Stomach (tissue), 9 donors: ENCODE results near the gene ADRM1. TPM values are rescaled to one million over a fixed set of nuclear protein-coding genes. Genes with fewer than 3 reads are reported as not detected.

Experiments
- DNase-seq, 2 donors: peaks; one replicate each; pipeline versions ENCODE4 v3.0.0 to v3.0.0-alpha.2; 2013 to 2019
- H3K27ac ChIP-seq, 5 donors: fragments of 200-600 bp in 4 of 5; sonication (generic) in 4 of 5; one replicate each; pipeline ENCODE4 v1.5.1; 2013 to 2019; ENCODE audit warnings: mild to moderate bottlenecking in 1 of 5, moderate library complexity in 1 of 5
- H3K27me3 ChIP-seq, 3 donors: fragments of 200-600 bp; sonication (generic); one replicate each; pipeline ENCODE4 v1.5.1; 2017 to 2019; ENCODE audit warnings: mixed run types in 1 of 3
- H3K36me3 ChIP-seq, 4 donors: fragments of 200-600 bp; sonication (generic); 1 replicate in 3 of 4; 2 replicates in 1 of 4; pipeline ENCODE4 v1.5.1; 2016 to 2019
- H3K4me1 ChIP-seq, 4 donors: fragments of 200-600 bp; sonication (generic); one replicate each; pipeline ENCODE4 v1.5.1; 2016 to 2019
- H3K4me3 ChIP-seq, 4 donors: fragments of 200-600 bp; sonication (generic) in 3 of 4; one replicate each; pipeline ENCODE4 v1.5.1; 2016 to 2019; ENCODE audit warnings: mild to moderate bottlenecking in 1 of 4
- H3K9me3 ChIP-seq, 4 donors: fragments of 200-600 bp; sonication (generic); one replicate each; pipeline ENCODE4 v1.5.1; 2016 to 2019
- EP300 ChIP-seq: sonication (generic); formaldehyde crosslinking; IDR thresholded peaks from one replicate; pipeline ENCODE4 v1.6.1; 2017; ENCODE audit warnings: antibody characterized with exemption
- POLR2A ChIP-seq, 4 donors: fragments of 450-650 bp; IDR thresholded peaks; one replicate each; pipeline ENCODE4 v1.6.1; 2016; ENCODE audit warnings: antibody characterized with exemption in 4 of 4, control low read depth in 2 of 4, mild to moderate bottlenecking in 1 of 4, moderate library complexity in 1 of 4
- POLR2AphosphoS5 ChIP-seq, 3 donors: sonication (generic); formaldehyde crosslinking; IDR thresholded peaks; one replicate each; pipeline ENCODE4 v1.6.1; 2016; ENCODE audit warnings: antibody characterized with exemption in 3 of 3
- WGBS, 5 donors: extraction: QIAGEN DNeasy Blood & Tissue Kit in 3 of 5; methylation state at CpG; one replicate each; pipeline versions ENCODE4 v1.1.5 to v1.1.7; 2013 to 2018; 5-methylcytosine and 5-hydroxymethylcytosine counted together
- intact Hi-C: fragments of 100-400 bp; cut with DNase I; formaldehyde crosslinking; loops from one replicate; pipeline ENCODE4 v1.15.1; 2023; ENCODE audit warnings: low total_unique reads
- polyA plus RNA-seq, 3 donors: library from polyadenylated mRNA; stranded (reverse); fragments of 200-250 nt; gene quantifications; one replicate each; pipeline ENCODE4 v1.2.3, GENCODE V29; 2013
- total RNA-seq, 5 donors: library from RNA; depleted of rRNA; stranded (reverse); fragments of >200 nt; gene quantifications; one replicate each; pipeline versions ENCODE4 v1.1.0 to v1.2.3, GENCODE V29; 2014 to 2016
- TF ChIP-seq, protein P1 (sequence below), 7 experiments: fragments of 450-650 bp in 4 of 7; fragments of 200-600 bp in 3 of 7; sonication (generic) in 3 of 7; IDR thresholded peaks; one replicate each; pipeline ENCODE4 v1.5.1; 2016 to 2019; ENCODE audit warnings: antibody characterized with exemption in 7 of 7, control low read depth in 2 of 7, mild to moderate bottlenecking in 1 of 7
- donor health status: healthy with polysubstance abuse.
- donor health status: Bipolar disorder and iron deficiency.
- donor health status: healthy.

Gene ADRM1
- total and polyA plus RNA-seq, 8 donors, result 42.0 to 130 (median 83.7) TPM

DNA sequence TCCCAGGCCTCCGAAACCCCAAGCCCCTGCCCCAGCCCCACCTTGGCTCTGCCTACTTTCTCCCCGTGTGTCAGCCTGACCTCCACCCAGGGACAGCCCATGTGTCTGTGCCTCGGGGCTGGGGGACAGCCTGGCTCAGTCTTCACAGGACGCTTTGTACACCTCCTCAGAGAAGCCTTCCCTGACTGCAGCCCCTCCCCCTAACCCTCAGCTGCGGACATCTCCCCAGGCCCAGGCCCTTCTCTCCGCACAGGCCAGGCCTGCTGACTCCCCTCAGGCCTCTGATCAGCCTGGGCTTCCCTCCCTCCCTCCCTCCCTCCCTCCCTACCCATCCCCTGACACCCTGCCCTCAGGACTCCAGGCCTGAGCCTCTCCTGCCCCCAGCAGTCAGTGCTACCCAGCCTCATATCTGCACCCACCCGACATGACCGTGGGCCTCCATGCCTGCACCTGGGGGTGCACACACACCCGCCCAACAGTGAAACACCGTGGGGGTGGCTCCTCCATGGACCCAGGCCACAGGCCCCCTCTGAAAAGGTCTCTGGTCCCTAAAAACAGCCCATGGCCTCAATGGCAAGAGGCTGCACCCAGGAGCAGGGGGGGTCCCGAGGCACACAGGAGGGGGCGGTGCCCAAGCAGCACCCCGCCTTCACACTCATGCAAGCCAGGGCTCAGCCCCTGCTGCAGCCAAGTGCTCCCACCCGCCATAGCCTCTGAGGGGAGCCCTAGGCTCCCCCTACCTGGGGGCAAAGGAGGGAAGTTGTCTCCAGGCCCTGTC is 51.4 kb downstream of the ADRM1 start:
- Histone ChIP-seq H3K36me3 (peaks cover 18 to 33% (median 28%) of the 10 kb centered on the region in 4 donors), H3K4me3 (no peak overlapping the region), H3K9me3 (no peaks in the 10 kb centered on the region), H3K27me3 (peaks cover 0 to 3% (median 0%) of the 10 kb centered on the region in 3 donors), H3K4me1 (peaks cover 59 to 86% (median 69%) of the 10 kb centered on the region in 4 donors), H3K27ac (peak overlapping the region in 3 of 5 donors; percentile 86 to 91 (median 90))
- DNase-seq, result no peak
- WGBS, 5 donors, result 66 to 88% (median 77%) methylated on average over 8 to 14 of the region's 14 CpGs
- intact Hi-C loops, result no loop called here
- no peak for TF ChIP-seq POLR2A (IDR thresholded peaks at IDR 0.05)
- TF ChIP-seq EP300, result no peak
- TF ChIP-seq, protein P1, sequence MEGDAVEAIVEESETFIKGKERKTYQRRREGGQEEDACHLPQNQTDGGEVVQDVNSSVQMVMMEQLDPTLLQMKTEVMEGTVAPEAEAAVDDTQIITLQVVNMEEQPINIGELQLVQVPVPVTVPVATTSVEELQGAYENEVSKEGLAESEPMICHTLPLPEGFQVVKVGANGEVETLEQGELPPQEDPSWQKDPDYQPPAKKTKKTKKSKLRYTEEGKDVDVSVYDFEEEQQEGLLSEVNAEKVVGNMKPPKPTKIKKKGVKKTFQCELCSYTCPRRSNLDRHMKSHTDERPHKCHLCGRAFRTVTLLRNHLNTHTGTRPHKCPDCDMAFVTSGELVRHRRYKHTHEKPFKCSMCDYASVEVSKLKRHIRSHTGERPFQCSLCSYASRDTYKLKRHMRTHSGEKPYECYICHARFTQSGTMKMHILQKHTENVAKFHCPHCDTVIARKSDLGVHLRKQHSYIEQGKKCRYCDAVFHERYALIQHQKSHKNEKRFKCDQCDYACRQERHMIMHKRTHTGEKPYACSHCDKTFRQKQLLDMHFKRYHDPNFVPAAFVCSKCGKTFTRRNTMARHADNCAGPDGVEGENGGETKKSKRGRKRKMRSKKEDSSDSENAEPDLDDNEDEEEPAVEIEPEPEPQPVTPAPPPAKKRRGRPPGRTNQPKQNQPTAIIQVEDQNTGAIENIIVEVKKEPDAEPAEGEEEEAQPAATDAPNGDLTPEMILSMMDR (IDR thresholded peaks at IDR 0.05), result no peak
- TF ChIP-seq POLR2AphosphoS5 (IDR thresholded peaks at IDR 0.05), result no peak

DNA sequence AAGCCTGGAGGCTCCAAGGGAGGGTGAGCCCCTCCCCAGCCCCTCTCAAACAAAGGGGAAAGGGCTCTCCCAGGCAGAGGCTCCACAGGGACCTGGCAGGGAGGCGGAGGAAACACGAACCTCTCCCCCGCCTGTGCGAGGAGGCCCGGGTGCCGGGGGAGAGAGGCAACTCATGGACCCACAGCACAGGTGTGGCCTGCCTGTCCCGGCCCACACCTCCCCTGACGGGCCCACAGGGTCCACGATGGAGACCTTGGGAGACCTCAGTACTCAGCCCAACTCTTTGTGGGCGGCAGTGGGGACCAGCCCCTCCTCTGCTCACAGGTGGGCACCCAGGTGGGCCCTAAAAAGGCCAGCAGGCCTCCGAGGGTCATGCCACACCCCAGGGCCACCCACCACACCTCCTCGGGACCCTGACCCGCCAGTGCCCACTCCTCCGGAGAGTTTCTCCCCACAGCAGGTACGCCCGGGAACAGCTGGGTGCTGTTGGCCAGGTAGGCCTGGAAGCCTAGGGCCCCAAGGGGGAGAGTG is 52.1 kb downstream of the ADRM1 start:
- 59 to 76% (median 71%) methylated on average over 5 to 16 of the region's 16 CpGs for WGBS, 5 donors
- DNase-seq, result no peak
- H3K36me3 ChIP-seq, result peaks cover 18 to 31% (median 27%) of the 10 kb centered on the region in 4 donors

DNA sequence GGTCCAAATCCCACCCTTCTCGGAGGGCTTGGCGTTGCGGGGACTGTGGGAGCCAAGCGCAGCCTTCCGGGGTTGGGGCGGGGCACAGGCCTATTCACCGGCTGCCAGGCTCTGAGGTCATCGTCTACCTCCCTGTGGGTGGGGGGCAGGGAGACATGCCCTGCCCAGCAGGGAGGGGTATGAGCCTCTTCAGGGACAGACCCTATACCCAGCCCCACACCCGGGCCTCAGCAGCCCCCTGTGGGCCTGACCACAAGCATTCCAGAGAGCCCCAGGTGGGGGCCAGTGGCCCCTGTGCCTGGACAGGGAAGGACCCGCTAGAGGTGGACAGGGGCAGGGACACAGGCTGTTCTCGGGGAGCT is 52.7 kb downstream of the ADRM1 start:
- H3K36me3 ChIP-seq, result peaks cover 17 to 24% (median 23%) of the 10 kb centered on the region in 4 donors
- no peaks in the 10 kb centered on the region for H3K9me3 ChIP-seq
- H3K27ac ChIP-seq, result peak overlapping the region; percentile 41 to 91 (median 86)
- intact Hi-C loops, result no loop called here
- H3K4me1 ChIP-seq, result peaks cover 62 to 87% (median 72%) of the 10 kb centered on the region in 4 donors
- no peak for TF ChIP-seq POLR2A (IDR thresholded peaks at IDR 0.05)
- TF ChIP-seq, protein P1 (IDR thresholded peaks at IDR 0.05), result no peak
- no peak for TF ChIP-seq POLR2AphosphoS5 (IDR thresholded peaks at IDR 0.05)
- no peak for TF ChIP-seq EP300
- WGBS, 5 donors, result 15 to 43% (median 34%) methylated on average over 4 to 11 of the region's 11 CpGs
- peaks cover 0 to 3% (median 0%) of the 10 kb centered on the region in 3 donors for H3K27me3 ChIP-seq
- peak in 1 of 2 donors; percentile 88 for DNase-seq
- peak overlapping the region in 2 of 4 donors; percentile 15 to 28 for H3K4me3 ChIP-seq

More for the DNA sequence above, 52.1 kb downstream of the ADRM1 start:
- H3K27me3 ChIP-seq, result peaks cover 0 to 3% (median 0%) of the 10 kb centered on the region in 3 donors
- H3K9me3 ChIP-seq, result no peaks in the 10 kb centered on the region
- H3K4me1 ChIP-seq, result peaks cover 65 to 91% (median 76%) of the 10 kb centered on the region in 4 donors
- intact Hi-C loops, result no loop called here
- H3K27ac ChIP-seq, result peak overlapping the region; percentile 28 to 91 (median 86)
- H3K4me3 ChIP-seq, result peak overlapping the region in 1 of 4 donors; percentile 15
- TF ChIP-seq POLR2AphosphoS5 (IDR thresholded peaks at IDR 0.05) (no peak), POLR2A (IDR thresholded peaks at IDR 0.05) (no peak), EP300 (no peak)
- TF ChIP-seq, protein P1 (IDR thresholded peaks at IDR 0.05), result no peak

DNA sequence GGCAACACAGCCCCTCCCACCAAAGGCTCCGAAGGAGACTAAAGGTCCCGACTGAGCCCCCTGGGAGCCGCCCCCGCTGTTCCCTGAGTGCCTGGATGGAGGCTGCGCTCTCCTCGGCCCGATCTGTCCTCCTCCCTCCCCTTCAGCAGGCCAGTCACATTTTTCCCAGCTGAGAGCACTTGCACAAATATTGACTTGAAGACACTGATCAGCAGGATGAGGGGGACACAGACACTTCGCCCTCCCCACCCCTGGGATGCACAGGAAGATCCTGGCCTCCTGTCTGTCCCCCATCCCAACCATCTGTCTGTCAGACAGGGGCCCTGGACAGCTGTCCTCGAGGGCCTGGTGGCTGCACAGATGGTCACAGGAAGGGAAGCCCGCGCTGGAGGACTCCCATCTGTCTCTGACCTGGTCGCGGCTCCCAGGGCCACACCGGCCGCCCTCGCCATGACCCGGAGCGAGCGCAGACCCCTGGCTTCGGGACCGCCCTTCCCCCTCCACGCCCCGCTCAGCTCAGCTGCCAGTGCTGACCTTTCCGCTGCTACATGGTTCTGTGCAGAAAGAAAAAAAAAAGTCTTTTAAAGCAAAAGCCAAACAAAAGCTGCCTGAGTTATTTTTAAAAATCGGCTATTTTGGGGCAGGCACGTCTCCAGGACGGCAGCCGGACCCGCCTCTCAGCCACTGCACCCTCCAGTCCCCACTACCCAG is 53.2 kb downstream of the ADRM1 start:
- 52 to 67% (median 59%) methylated on average over 26 to 29 of the region's 29 CpGs for WGBS, 5 donors
- H3K36me3 ChIP-seq, result peaks cover 12 to 19% (median 17%) of the 10 kb centered on the region in 4 donors
- H3K4me1 ChIP-seq, result peaks cover 63 to 87% (median 75%) of the 10 kb centered on the region in 4 donors
- no peaks in the 10 kb centered on the region for H3K9me3 ChIP-seq
- intact Hi-C loops, result no loop called here
- TF ChIP-seq EP300 (no peak), POLR2AphosphoS5 (IDR thresholded peaks at IDR 0.05) (no peak), POLR2A (IDR thresholded peaks at IDR 0.05) (no peak)
- TF ChIP-seq, protein P1 (IDR thresholded peaks at IDR 0.05), result no peak
- H3K27me3 ChIP-seq, result peaks cover 0 to 3% (median 0%) of the 10 kb centered on the region in 3 donors
- H3K4me3 ChIP-seq, result peak overlapping the region in 3 of 4 donors; percentile 9 to 28 (median 20)
- peak in 1 of 2 donors; percentile 71 for DNase-seq
- H3K27ac ChIP-seq, result peak overlapping the region; percentile 63 to 91 (median 86)
